Smooth muscle cell of the umbilical artery (primary cell): ENCODE results near the gene CPT2. TPM values are rescaled to one million over a fixed set of nuclear protein-coding genes. Genes with fewer than 3 reads are reported as not detected.

Source experiments
- total RNA-seq: library from RNA; depleted of rRNA; stranded (reverse); fragments of >200 nt; gene quantifications from 2 replicates; pipeline ENCODE4 v1.2.3, GENCODE V29; 2014

The CPT2 gene
- total RNA-seq = 10.0 and 11.0 TPM in 2 replicates

GRCh38 chr1:53196485-53197290, at the start of gene CPT2:
CPT2 (plus strand) TSS chr1:53196824; CDS start chr1:53196944, 120 bp downstream.

GRCh38 chr1:53220171-53220961, 23.7 kb downstream of the CPT2 start, which contains the start of gene CZIB:
CZIB (minus strand) TSS chr1:53220634; CDS start chr1:53220575, 59 bp downstream.

GRCh38 chr1:53238197-53239155, 41.9 kb downstream of the CPT2 start, which contains the start of gene MAGOH:
MAGOH (minus strand) TSS chr1:53238518; CDS start chr1:53238448, 70 bp downstream.

Other genes starting within 250 kb of the CPT2 start
- 0.37 and 1.5 TPM in 2 replicates for gene PODN, start 134.6 kb upstream of the CPT2 start, total RNA-seq
- gene SLC1A7, start 54.2 kb upstream of the CPT2 start, total RNA-seq = not detected in 2 replicates
- gene CZIB, start 23.8 kb downstream of the CPT2 start, total RNA-seq = 40.0 and 52.9 TPM in 2 replicates
- gene MAGOH, start 41.7 kb downstream of the CPT2 start, total RNA-seq = 25.5 and 28.1 TPM in 2 replicates
- 10.7 and 35.2 TPM in 2 replicates for gene LRP8, start 131.2 kb downstream of the CPT2 start, total RNA-seq